H1 (cell line): ENCODE measurements around the gene ERO1B. TPM values are rescaled to one million over a fixed set of nuclear protein-coding genes. Genes with fewer than 3 reads are reported as not detected.

ENCODE experiments used
- CTCF ChIA-PET: fragments of 300-600 bp; sonication (Branson Sonifier 250); formaldehyde crosslinking; loops from one replicate; lab custom pipeline; 2021; ENCODE audit not compliant: partially characterized antibody; lab: Charles Lee
- POLR2A ChIA-PET: fragments of 300-600 bp; sonication (Branson Sonifier 250); formaldehyde crosslinking; loops from one replicate; lab custom pipeline; 2021; ENCODE audit warnings: inconsistent platforms; ENCODE audit not compliant: partially characterized antibody; lab: Charles Lee
- DNase-seq, 2 experiments: peaks; one replicate each; pipeline versions ENCODE4 v3.0.0 to v3.0.0-alpha.2; 2010 to 2022; ENCODE audit warnings: low spot score in 2 of 2, low read depth in 1 of 2, mixed read lengths in 1 of 2
- FAIRE-seq: peaks from 2 replicates; lab custom pipeline; 2011; peaks lifted over from hg19 to GRCh38; lab: Jason Lieb, UNC
- H2AFZ ChIP-seq: 2 replicates; pipeline ENCODE4 v1.8.1; 2012; ENCODE audit warnings: low read length, inconsistent platforms
- H2AK5ac ChIP-seq: 2 replicates; pipeline ENCODE4 v1.6.1; 2013; ENCODE audit warnings: low read depth, low read length
- H2BK120ac ChIP-seq: replicated peaks from 2 replicates; pipeline ENCODE3; 2013; ENCODE audit warnings: low read depth, low read length, inconsistent platforms
- H2BK12ac ChIP-seq: 2 replicates; pipeline ENCODE4 v1.6.1; 2013; ENCODE audit warnings: low read depth, low read length
- H2BK15ac ChIP-seq: 2 replicates; pipeline ENCODE4 v1.6.1; 2013; ENCODE audit warnings: low read length
- H2BK20ac ChIP-seq: 2 replicates; pipeline ENCODE4 v1.6.1; 2013; ENCODE audit warnings: low read length
- H2BK5ac ChIP-seq: 2 replicates; pipeline ENCODE4 v1.6.1; 2013; ENCODE audit warnings: low read depth, low read length
- H3K14ac ChIP-seq: 2 replicates; pipeline ENCODE4 v1.6.1; 2013; ENCODE audit warnings: inconsistent platforms; ENCODE audit not compliant: insufficient read length
- H3K18ac ChIP-seq: 2 replicates; pipeline ENCODE4 v1.6.1; 2013; ENCODE audit warnings: low read length; ENCODE audit errors: extremely low read depth
- H3K23ac ChIP-seq: 2 replicates; pipeline ENCODE4 v1.6.1; 2013; ENCODE audit warnings: inconsistent platforms; ENCODE audit not compliant: insufficient read length
- H3K23me2 ChIP-seq: 2 replicates; pipeline ENCODE4 v1.6.1; 2013; ENCODE audit warnings: low read depth, low read length
- H3K27ac ChIP-seq: 2 replicates; pipeline ENCODE4 v1.6.1; 2011; ENCODE audit warnings: low read depth, low read length, inconsistent platforms
- H3K27me3 ChIP-seq, 4 experiments: replicated peaks in 1 of 4; 1 replicate in 1 of 4; 2 replicates in 3 of 4; pipeline versions ENCODE4 v1.6.1 to v1.8.1; 2011 to 2013; ENCODE audit warnings: low read length in 3 of 4, mild to moderate bottlenecking in 3 of 4, inconsistent platforms in 2 of 4, mixed read lengths in 2 of 4, moderate library complexity in 1 of 4; ENCODE audit not compliant: control insufficient read depth in 3 of 4, insufficient read depth in 3 of 4; ENCODE audit errors: extremely low read depth in 1 of 4
- H3K36me3 ChIP-seq, 4 experiments: 2 replicates each; pipeline versions ENCODE4 v1.6.1 to v1.8.1; 2011 to 2013; ENCODE audit warnings: mild to moderate bottlenecking in 4 of 4, low read length in 3 of 4, moderate library complexity in 2 of 4, control low read depth in 1 of 4, inconsistent platforms in 1 of 4; ENCODE audit not compliant: insufficient read depth in 4 of 4, control insufficient read depth in 2 of 4
- H3K4ac ChIP-seq: replicated peaks from 2 replicates; pipeline ENCODE3; 2013; ENCODE audit warnings: low read length, low read depth, mixed read lengths, inconsistent platforms; ENCODE audit not compliant: insufficient read length
- H3K4me1 ChIP-seq, 4 experiments: replicated peaks in 1 of 4; 1 replicate in 1 of 4; 2 replicates in 3 of 4; pipeline versions ENCODE4 v1.6.1 to v1.8.1; 2011 to 2013; ENCODE audit warnings: low read length in 3 of 4, inconsistent platforms in 2 of 4, mixed read lengths in 1 of 4; ENCODE audit not compliant: insufficient read depth in 4 of 4, control insufficient read depth in 3 of 4
- H3K4me2 ChIP-seq, 2 experiments: 2 replicates each; pipeline versions ENCODE4 v1.6.1 to v1.8.1; 2011 to 2013; ENCODE audit warnings: low read depth in 2 of 2, low read length in 2 of 2, control low read depth in 1 of 2, inconsistent platforms in 1 of 2, mild to moderate bottlenecking in 1 of 2; ENCODE audit not compliant: insufficient read depth in 1 of 2
- H3K4me3 ChIP-seq, 4 experiments: fragments of 200-600, 300-600 bp in 1 of 4; sonication (generic), shearing (Covaris generic), sonication (Bioruptor Twin) in 1 of 4; 2 replicates each; pipeline versions ENCODE4 v1.5.1 to v1.8.1; 2011 to 2016; ENCODE audit warnings: low read length in 4 of 4, low read depth in 3 of 4, control low read depth in 2 of 4, inconsistent platforms in 2 of 4, mild to moderate bottlenecking in 2 of 4, mixed read lengths in 1 of 4, moderate library complexity in 1 of 4; ENCODE audit not compliant: insufficient read depth in 2 of 4; ENCODE audit errors: extremely low read depth in 1 of 4
- H3K56ac ChIP-seq: replicated peaks from 2 replicates; pipeline ENCODE3; 2013; ENCODE audit warnings: low read depth, mild to moderate bottlenecking, mixed read lengths, low read length, inconsistent platforms; ENCODE audit not compliant: insufficient read length
- H3K79me1 ChIP-seq: 2 replicates; pipeline ENCODE4 v1.6.1; 2013; ENCODE audit warnings: low read depth, low read length, control low read depth
- H3K79me2 ChIP-seq, 2 experiments: 2 replicates each; pipeline versions ENCODE4 v1.6.1 to v1.8.1; 2012 to 2013; ENCODE audit warnings: low read length in 2 of 2, mild to moderate bottlenecking in 2 of 2, inconsistent platforms in 1 of 2; ENCODE audit not compliant: insufficient read depth in 2 of 2, control insufficient read depth in 1 of 2
- H3K9ac ChIP-seq, 4 experiments: replicated peaks in 1 of 4; 1 replicate in 1 of 4; 2 replicates in 3 of 4; pipeline versions ENCODE4 v1.6.1 to v1.8.1; 2011 to 2013; ENCODE audit warnings: low read depth in 3 of 4, low read length in 3 of 4, control low read depth in 2 of 4, mild to moderate bottlenecking in 2 of 4, moderate library complexity in 2 of 4, inconsistent platforms in 1 of 4; ENCODE audit errors: extremely low read depth in 1 of 4
- H3K9me3 ChIP-seq, 2 experiments: 2 replicates each; pipeline versions ENCODE4 v1.6.1 to v1.8.1; 2012 to 2013; ENCODE audit warnings: mild to moderate bottlenecking in 2 of 2, moderate library complexity in 2 of 2, control low read depth in 1 of 2, inconsistent platforms in 1 of 2, low read depth in 1 of 2, low read length in 1 of 2, mixed read lengths in 1 of 2; ENCODE audit not compliant: insufficient read depth in 2 of 2
- H4K20me1 ChIP-seq, 2 experiments: replicated peaks in 1 of 2; 2 replicates each; pipeline versions ENCODE3 to v1.8.1; 2011 to 2013; ENCODE audit warnings: inconsistent platforms in 2 of 2, low read length in 2 of 2, mild to moderate bottlenecking in 1 of 2; ENCODE audit not compliant: insufficient read depth in 2 of 2, control insufficient read depth in 1 of 2
- H4K5ac ChIP-seq: 2 replicates; pipeline ENCODE4 v1.6.1; 2013; ENCODE audit warnings: low read length, low read depth, mixed read lengths, inconsistent platforms; ENCODE audit not compliant: insufficient read length
- H4K8ac ChIP-seq: 2 replicates; pipeline ENCODE4 v1.8.0; 2013; ENCODE audit warnings: mild to moderate bottlenecking, moderate library complexity, low read length, inconsistent platforms; ENCODE audit not compliant: insufficient read depth; ENCODE audit errors: extremely low read depth
- H4K91ac ChIP-seq: replicated peaks from 2 replicates; pipeline ENCODE3; 2013; ENCODE audit warnings: low read length, mixed read lengths, inconsistent platforms; ENCODE audit not compliant: insufficient read length
- BRCA1 ChIP-seq: IDR thresholded peaks from 2 replicates; pipeline ENCODE4 v1.6.1; 2012; ENCODE audit warnings: low read depth, low read length, improper control_type of control experiment
- CHD2 ChIP-seq: IDR thresholded peaks from 2 replicates; pipeline ENCODE4 v1.6.1; 2012; ENCODE audit warnings: low read length, improper control_type of control experiment
- EGR1 ChIP-seq: IDR thresholded peaks from 2 replicates; pipeline ENCODE4 v1.6.1; 2011; ENCODE audit warnings: low read depth, low read length, borderline replicate concordance
- RAD21 ChIP-seq, 2 experiments: IDR thresholded peaks in 1 of 2; conservative IDR thresholded peaks in 1 of 2; 2 replicates each; pipeline ENCODE4 v1.6.1; 2011; ENCODE audit warnings: low read depth in 2 of 2, low read length in 2 of 2, improper control_type of control experiment in 1 of 2, inconsistent platforms in 1 of 2, mild to moderate bottlenecking in 1 of 2, moderate library complexity in 1 of 2
- SP2 ChIP-seq: IDR thresholded peaks from 2 replicates; pipeline ENCODE4 v1.6.1; 2012; ENCODE audit warnings: mild to moderate bottlenecking, low read length, inconsistent platforms
- SP4 ChIP-seq: IDR thresholded peaks from 2 replicates; pipeline ENCODE4 v1.6.1; 2012; ENCODE audit warnings: low read length, inconsistent platforms
- TAF1 ChIP-seq: IDR thresholded peaks from 2 replicates; pipeline ENCODE4 v1.6.1; 2011; ENCODE audit warnings: mild to moderate bottlenecking, low read depth, low read length
- WGBS, 2 experiments: shearing (Covaris generic) in 1 of 2; methylation state at CpG; one replicate each; pipeline versions ENCODE4 v1.1.6 to v1.1.7; 2013 to 2015; ENCODE audit warnings: low lambda C conversion rate in 2 of 2, mixed read lengths in 2 of 2, inconsistent platforms in 1 of 2, low coverage in 1 of 2, missing lambda C conversion rate in 1 of 2; ENCODE audit not compliant: insufficient replicate concordance in 2 of 2, insufficient coverage in 1 of 2, insufficient read length in 1 of 2; ENCODE audit errors: extremely low coverage in 1 of 2, missing lambda C conversion rate in 1 of 2; 5-methylcytosine and 5-hydroxymethylcytosine counted together
- polyA plus RNA-seq, 7 experiments: library from polyadenylated mRNA; depleted of rRNA in 3 of 7; stranded (reverse) in 5 of 7; unstranded in 2 of 7; fragments of >200 nt in 5 of 7; fragments of 200-250 nt in 2 of 7; gene quantifications; 1 replicate in 5 of 7; 2 replicates in 1 of 7; 4 replicates in 1 of 7; pipeline versions ENCODE4 v1.2.1 to v1.2.3, GENCODE V29; 2011 to 2013; ENCODE audit warnings: missing spikeins in 2 of 7, mixed read lengths in 2 of 7
- total RNA-seq: library from RNA; stranded (reverse); fragmentation: NEBNext Ultra II Directional; extraction: Animal tissue kit (Norgen Biotek cat#: 25700); gene quantifications from 2 replicates; pipeline ENCODE4 v1.2.1, GENCODE V29; 2021
- TF ChIP-seq, protein P1 (sequence below): IDR thresholded peaks from 2 replicates; pipeline ENCODE4 v1.6.1; 2012; ENCODE audit warnings: low read length, inconsistent platforms
- TF ChIP-seq, protein P2 (sequence below), 3 experiments: IDR thresholded peaks; 1 replicate in 2 of 3; 2 replicates in 1 of 3; pipeline versions ENCODE4 v1.5.1 to v1.6.1; 2011; ENCODE audit warnings: low read length in 3 of 3, mild to moderate bottlenecking in 3 of 3, inconsistent platforms in 2 of 3, low read depth in 1 of 3, moderate library complexity in 1 of 3; ENCODE audit not compliant: insufficient read depth in 1 of 3; ENCODE audit errors: control extremely low read depth in 1 of 3
- TF ChIP-seq, protein P3 (sequence below): IDR thresholded peaks from 2 replicates; pipeline ENCODE4 v1.6.1; 2011; ENCODE audit warnings: low read depth, mild to moderate bottlenecking, low read length; ENCODE audit not compliant: insufficient read depth

ERO1B gene
- total and polyA plus RNA-seq, 2 of the 8 experiments (the other 6 are each of a cell fraction or from before 2014, with no cell fraction given) = 0.74 to 5.6 TPM

DNA sequence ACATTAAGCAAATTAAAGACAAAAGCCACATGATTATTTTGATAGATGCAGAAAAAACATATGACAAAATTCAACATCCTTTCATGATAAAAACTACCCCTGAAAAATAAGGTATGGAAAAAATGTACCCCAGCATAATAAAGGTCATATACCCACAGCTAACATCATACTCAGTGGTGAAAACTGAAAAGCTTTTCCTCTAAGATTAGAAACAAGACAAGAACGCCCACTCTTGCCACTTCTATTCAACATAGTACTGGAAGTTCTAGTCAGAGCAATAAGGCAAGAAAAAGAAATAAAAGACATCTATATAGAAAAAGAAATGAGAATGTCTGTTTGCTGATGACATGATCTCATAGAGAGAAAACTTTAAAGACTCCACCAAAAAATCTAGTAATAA, 20.7 kb downstream of the ERO1B start:
- H3K9me3 ChIP-seq = peaks cover 3% of the 10 kb centered on the region in 2 experiments; a peak in 1 of 4 replicates
- H3K36me3 ChIP-seq = peaks cover 0 to 2% (median 0%) of the 10 kb centered on the region in 4 experiments; a peak in 1 of 8 replicates
- no peak overlapping the region for H2BK12ac ChIP-seq
- H2AFZ ChIP-seq = no peak overlapping the region
- no peak for FAIRE-seq
- no peak overlapping the region for H2BK120ac ChIP-seq
- H3K27ac ChIP-seq = no peak overlapping the region
- H2BK20ac ChIP-seq = no peak overlapping the region
- no peak overlapping the region for H4K91ac ChIP-seq
- no peak overlapping the region for H3K9ac ChIP-seq
- no peak for DNase-seq
- no peak overlapping the region for H3K4me3 ChIP-seq
- H4K8ac ChIP-seq = no peak overlapping the region
- WGBS, 2 experiments = 93% methylated on average over 1 of the region's 1 CpG; no CpG with 5 or more reads in 1 of the 2 experiments
- no peak overlapping the region for H3K56ac ChIP-seq
- CTCF ChIA-PET = no interaction called here
- no peaks in the 10 kb centered on the region for H3K79me1 ChIP-seq
- POLR2A ChIA-PET = no interaction called here
- no peaks in the 10 kb centered on the region for H4K20me1 ChIP-seq
- no peaks in the 10 kb centered on the region for H3K79me2 ChIP-seq
- H3K23ac ChIP-seq = no peak overlapping the region
- no peak overlapping the region for H2BK5ac ChIP-seq
- H2AK5ac ChIP-seq = no peak overlapping the region
- H3K23me2 ChIP-seq = no peaks in the 10 kb centered on the region
- no peak overlapping the region for H3K14ac ChIP-seq
- no peak overlapping the region for H3K18ac ChIP-seq
- H3K27me3 ChIP-seq = no peaks in the 10 kb centered on the region; a peak in 1 of 7 replicates
- H2BK15ac ChIP-seq = no peak overlapping the region
- no peak overlapping the region for H3K4me2 ChIP-seq
- no peak overlapping the region for H4K5ac ChIP-seq
- no peak overlapping the region for H3K4ac ChIP-seq
- H3K4me1 ChIP-seq = no peaks in the 10 kb centered on the region
- TF ChIP-seq, protein P1, sequence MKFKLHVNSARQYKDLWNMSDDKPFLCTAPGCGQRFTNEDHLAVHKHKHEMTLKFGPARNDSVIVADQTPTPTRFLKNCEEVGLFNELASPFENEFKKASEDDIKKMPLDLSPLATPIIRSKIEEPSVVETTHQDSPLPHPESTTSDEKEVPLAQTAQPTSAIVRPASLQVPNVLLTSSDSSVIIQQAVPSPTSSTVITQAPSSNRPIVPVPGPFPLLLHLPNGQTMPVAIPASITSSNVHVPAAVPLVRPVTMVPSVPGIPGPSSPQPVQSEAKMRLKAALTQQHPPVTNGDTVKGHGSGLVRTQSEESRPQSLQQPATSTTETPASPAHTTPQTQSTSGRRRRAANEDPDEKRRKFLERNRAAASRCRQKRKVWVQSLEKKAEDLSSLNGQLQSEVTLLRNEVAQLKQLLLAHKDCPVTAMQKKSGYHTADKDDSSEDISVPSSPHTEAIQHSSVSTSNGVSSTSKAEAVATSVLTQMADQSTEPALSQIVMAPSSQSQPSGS = no peak
- no peak for TF ChIP-seq SP4
- TF ChIP-seq CHD2 = no peak
- TF ChIP-seq, protein P2, sequence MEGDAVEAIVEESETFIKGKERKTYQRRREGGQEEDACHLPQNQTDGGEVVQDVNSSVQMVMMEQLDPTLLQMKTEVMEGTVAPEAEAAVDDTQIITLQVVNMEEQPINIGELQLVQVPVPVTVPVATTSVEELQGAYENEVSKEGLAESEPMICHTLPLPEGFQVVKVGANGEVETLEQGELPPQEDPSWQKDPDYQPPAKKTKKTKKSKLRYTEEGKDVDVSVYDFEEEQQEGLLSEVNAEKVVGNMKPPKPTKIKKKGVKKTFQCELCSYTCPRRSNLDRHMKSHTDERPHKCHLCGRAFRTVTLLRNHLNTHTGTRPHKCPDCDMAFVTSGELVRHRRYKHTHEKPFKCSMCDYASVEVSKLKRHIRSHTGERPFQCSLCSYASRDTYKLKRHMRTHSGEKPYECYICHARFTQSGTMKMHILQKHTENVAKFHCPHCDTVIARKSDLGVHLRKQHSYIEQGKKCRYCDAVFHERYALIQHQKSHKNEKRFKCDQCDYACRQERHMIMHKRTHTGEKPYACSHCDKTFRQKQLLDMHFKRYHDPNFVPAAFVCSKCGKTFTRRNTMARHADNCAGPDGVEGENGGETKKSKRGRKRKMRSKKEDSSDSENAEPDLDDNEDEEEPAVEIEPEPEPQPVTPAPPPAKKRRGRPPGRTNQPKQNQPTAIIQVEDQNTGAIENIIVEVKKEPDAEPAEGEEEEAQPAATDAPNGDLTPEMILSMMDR (IDR thresholded peaks at IDR 0.05; ENCODE audit: control extremely low read depth in 1 of 3, insufficient read depth in 1 of 3, low read depth in 1 of 3, low read length in 3 of 3) = no peak
- TF ChIP-seq TAF1 = no peak
- TF ChIP-seq, protein P3, sequence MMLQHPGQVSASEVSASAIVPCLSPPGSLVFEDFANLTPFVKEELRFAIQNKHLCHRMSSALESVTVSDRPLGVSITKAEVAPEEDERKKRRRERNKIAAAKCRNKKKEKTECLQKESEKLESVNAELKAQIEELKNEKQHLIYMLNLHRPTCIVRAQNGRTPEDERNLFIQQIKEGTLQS = no peak
- TF ChIP-seq EGR1 = no peak
- TF ChIP-seq RAD21 (IDR thresholded peaks at IDR 0.05 in 1 of 2, conservative IDR thresholded peaks at IDR 0.05 in 1 of 2; ENCODE audit: low read depth in 2 of 2, low read length in 2 of 2) = no peak
- no peak for TF ChIP-seq SP2
- TF ChIP-seq BRCA1 = no peak
